HG03575 (cell line): ENCODE data around the gene COL4A4.
A peak's percentile ranks its signal among the peaks of the same experiment; 100 is the strongest.
"Not testable (repeated sequence)": the region's sequence is repeated elsewhere in the genome, so short reads cannot be mapped to it uniquely, and the experiment has no call there.

Experiments
- ATAC-seq: cut with Tn5 transposase; IDR thresholded peaks from one replicate; pipeline ENCODE4 v1.9.1; 2021; ENCODE audit not compliant: unreplicated experiment, insufficient number of reproducible peaks, low FRiP score; ENCODE audit errors: extremely low read depth

Gene COL4A4

DNA sequence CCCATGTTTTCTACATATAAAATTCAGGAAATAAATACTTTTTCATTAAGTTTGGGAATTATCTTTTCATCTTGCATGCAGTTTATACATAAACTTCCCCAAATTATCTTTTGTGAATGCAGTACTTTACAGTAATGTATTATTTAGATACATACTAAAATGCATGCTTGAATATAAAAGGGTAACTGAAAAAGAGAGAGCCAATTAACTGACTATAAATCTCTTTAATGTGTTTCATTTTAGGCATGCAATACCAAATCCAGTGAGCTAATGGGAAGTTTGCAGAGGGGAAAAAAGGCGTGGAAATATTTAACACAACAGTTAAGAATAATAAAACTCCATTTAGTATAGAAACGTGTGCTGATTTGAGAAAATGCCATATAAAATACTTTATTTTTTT, 39.2 kb downstream of the COL4A4 start:
- no peak for ATAC-seq

DNA sequence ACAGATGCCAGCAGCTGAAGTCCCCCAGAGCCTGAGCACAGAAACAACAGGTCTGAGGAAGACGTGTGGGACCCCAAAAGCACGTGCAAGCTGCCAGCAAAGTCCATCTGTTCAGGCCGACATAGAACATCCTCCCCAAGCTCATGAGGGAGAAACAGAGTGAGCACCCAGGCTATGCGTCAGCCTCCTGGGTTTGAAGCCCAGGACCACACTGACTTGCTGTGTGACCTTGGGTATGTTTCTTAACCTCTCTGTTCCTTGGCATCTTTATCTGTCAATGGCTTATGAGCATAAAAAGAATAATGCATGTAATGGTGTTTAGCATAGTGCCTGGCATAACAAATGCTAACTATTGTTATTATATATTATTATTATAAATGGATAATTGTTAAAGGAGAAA, 40.3 kb downstream of the COL4A4 start:
- no peak for ATAC-seq

DNA sequence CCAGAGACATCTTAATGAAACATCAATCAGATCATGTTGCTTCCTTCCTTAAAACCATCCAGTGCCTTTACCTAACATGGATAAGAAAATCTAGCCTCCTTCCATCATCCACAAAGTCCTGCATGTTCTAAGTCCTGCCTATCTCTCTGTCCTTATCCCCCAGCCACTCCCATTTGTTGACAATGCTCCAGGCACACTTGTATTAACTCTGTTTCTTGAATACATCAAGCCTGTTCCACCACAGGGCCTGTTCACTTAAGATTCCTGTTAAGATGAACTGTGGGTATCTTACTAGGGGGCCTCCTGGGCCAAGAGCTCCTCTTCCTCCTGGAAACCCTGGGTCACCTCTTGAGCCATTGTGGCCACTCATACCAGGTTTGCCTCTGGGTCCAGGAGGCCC, 45.7 kb downstream of the COL4A4 start:
- ATAC-seq: no peak

DNA sequence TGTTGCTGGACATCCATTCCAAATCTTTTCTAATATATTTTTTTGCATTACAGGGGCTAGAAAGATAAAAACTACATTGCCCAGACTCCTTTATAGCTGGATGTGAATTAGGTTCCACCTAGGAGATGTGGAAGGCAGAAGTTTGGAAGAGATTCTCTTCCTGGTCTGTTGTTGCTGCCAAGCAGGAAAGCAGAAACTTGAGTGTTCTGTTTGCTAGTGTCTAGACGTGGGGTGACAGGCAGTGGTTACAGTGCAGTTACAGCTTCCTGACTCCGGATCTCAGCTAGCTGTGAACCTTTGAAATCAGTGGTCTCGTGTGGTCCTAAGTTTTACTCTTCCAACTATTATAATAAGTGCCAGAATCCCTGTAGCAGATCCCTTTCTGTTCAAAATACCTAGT, 46.2 kb downstream of the COL4A4 start:
- ATAC-seq: no peak

DNA sequence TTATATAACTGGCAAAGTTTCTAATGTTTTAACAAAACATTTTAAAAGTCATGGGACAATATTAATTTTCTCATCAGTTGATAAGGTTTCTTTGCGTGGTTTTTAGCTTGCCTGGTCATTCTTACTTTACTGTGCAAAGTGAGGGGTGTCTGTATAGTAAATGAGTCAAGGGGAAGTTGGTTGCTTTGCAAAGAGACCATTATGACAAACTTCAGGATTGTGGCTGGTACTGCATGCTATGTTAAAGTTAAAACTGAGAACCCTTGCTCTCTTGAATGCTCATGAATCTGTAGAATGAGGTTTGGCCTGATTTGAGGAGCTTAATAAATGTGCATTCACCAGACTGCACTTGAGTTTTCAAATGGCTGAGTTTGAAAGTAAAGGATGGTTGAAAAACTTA, 47.0 kb downstream of the COL4A4 start:
- ATAC-seq: no peak

DNA sequence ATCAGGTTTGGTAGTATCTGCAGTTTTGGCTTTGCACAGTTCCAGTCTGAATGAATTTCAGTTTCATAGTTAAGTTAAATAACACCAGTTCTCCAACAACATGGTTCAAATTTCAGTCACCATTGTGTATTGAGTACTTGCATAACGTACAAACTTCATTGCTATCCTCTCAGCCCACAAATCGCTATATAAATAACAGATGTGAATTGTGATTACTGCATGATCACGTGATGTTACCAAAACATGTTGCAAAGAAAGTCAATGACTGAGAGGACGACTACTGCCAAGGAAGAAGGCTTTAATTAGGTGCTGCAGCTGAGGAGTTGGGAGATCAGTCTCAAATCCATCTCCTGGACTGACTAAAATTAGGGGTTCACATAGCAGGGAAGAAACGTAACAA, 48.2 kb downstream of the COL4A4 start:
- ATAC-seq: no peak

DNA sequence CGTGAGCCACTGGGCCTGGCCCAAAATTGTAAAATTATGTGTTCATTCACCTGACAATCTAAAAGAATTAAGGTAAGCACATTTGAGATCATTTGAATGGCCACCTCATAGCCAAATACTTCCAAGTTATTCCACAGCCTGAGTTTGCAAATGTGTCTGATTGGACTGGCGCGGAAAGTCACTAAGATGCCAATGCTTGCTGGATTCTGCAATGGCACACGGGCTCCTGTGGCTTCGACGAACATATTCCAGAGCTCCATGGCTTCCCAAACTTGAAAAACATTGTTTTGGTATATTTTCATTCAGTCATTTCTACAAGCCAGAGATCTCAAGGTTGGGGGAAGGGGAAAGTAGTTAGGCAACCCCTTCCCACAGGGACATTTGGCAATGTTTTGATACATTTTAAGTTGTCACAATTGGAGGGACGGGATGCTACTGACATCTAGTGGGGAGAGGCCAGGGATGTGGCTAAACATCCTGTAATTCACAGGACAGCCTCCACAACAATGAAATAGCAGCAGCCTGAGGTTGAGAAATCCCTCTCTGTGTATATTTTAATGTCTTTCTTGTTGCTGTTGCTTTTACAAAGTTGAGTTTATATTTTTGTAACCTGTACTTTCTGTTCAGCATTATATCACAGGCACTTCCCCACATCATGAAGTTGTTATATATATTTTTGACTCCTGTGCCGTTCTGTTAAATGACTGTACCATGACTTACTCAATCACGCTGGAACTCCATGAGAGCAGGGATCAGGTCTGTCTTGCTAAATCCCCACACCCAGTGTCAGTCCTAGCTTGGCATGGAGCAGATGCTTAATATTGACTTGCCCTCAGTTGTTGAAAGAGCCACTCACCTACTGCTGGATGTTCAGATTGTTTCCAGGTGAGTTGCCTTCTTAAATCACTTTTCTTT, 56.9 kb downstream of the COL4A4 start:
- ATAC-seq: no peak

DNA sequence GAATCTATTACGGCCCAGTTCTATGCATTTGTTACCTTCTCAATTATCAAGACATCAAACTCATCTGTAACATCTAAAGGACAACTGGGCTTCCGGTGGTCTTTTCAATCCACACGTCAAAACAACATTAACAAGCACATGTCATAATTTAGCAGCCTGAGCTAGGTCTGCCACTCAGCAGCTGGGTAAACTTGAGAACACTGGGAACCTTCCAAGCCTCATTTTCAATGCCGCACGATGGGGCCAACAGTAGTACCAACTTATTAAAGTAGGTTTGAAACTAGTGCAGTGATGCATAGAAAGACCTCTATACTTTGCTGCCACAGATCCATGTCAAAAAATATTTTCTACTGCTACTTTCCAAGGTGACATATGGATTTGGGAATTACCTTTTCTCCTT, 60.4 kb downstream of the COL4A4 start:
- ATAC-seq: no peak

DNA sequence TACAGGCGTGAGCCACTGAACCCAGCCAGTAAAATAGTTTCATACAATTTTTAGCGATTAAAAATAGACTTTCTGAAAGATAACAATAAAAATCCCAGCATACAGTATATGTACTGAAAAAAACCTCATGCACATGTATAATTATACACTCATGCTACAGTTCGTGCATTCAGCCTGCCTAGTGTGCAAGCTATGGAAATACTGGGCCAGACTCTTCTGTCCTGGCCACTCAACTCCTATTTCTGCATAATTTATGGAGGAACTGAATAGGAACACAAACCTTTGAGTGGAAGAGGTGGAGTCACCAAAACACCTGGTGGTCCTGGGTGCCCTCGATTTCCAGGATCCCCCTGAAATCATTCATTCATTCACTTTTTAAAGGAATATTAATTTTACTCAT, 64.7 kb downstream of the COL4A4 start:
- ATAC-seq: no peak

DNA sequence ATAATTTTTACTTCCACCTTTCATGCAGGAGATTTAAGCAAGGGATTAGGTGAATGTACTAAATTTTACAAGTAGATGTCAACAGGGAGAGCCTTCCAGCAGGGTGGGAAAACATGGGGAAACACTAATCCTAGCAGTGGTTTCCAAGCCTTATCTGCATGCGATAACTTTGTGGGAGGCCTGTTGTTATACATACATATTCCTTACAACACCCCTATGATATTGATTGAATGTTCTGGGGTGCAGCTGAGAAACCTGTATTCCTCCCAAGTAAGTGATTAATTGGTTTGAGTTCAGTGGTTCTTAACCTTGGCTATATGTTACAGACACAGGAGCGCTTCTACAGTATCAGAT, 65.9 kb downstream of the COL4A4 start:
- ATAC-seq: no peak

DNA sequence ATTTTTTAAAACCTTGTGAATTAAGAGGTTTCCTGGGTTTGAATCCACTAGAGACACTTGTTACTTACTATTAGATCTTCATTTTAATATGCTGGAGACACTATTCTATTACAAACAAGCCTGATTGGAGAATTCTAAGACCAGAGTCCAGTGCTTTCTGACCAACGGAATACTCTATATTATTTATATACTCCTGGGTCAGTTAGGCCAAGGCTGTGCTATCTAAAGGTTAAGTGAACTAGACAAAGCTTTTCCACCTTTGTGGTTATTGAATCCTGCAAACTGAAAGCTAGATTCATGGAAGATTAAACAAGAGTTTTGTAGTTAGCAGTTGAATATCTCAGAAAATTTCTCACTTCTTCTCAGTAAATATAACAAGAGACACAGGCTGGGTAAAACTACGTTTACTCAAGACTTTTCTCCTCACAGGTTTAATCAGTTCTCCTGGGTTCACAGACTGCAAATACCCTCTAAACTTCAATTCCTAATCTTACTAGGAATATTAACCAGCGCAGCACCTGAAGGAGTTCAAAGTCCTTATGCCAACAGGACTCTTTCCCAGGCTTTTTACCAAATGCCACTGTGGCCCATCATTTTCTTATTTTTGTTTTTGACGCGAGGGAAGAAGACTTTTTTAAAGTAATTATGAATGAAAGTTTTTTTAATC, 66.4 kb downstream of the COL4A4 start:
- no peak for ATAC-seq

DNA sequence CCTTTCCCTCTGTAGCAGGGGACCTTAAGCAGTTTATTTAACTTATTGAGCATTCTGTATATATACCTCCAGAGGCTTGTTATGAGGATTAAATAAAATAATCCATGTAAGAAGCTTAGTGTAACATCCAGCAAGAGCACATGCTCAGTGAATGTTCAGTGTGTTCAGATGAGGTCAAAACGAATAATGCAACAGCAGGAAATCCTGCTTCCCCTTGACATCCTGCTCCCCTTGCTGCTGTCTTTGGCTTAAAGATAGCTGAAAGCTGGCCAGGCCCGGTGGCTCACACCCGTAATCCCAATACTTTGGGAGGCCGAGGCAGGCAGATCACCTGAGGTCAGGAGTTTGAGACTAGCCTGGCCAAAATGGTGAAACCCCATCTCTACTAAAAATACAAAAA, 68.7 kb downstream of the COL4A4 start:
- ATAC-seq: no peak

DNA sequence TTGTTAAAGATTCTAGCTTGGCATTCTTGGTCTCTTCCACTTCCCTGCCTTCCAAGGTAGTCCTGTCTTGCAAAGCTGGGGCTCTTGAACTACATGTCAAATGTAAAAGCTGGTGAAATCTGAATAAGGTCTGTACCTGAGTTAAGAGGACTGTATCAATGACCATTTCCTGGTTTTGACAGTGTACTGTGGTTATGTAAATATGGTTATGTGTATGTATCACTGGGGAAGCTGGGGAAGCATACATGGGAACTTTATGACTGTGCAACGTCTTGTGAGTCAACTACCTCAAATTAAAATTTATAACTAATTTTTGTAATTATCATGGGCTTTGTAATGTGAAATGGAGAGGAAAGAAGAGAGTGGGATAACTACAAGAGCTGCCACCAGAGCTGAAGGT, 81.7 kb downstream of the COL4A4 start:
- peak; percentile 96 for ATAC-seq

DNA sequence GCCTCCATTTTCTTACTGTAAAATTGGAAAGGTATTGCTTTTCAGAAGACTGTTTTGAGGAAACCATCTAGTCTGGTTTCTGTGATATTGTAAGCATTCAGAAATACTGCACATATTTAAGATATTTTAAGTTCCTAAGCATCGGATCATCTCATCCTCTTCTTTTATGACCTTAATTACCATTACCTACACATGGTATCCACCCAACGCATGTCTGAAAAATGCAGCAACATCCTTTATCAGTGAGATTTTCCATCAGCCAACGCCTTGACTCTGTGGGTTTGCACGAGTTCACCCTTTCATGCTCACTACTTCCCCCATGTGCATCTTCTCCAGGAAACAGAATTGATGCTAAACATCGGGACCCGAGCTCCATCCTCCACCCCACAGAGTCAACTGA, 84.3 kb downstream of the COL4A4 start:
- no peak for ATAC-seq

DNA sequence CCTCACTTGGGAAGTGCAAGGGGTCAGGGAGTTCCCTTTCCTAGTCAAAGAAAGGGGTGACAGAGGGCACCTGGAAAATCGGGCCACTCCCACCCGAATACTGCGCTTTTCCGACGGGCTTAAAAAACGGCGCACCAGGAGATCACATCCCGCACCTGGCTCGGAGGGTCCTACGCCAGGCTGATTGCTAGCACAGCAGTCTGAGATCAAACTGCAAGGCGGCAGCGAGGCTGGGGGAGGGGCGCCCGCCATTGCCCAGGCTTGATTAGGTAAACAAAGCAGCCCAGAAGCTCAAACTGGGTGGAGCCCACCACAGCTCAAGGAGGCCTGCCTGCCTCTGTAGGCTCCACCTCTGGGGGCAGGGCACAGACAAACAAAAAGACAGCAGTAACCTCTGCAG, 98.9 kb downstream of the COL4A4 start:
- ATAC-seq: not testable (repeated sequence)

DNA sequence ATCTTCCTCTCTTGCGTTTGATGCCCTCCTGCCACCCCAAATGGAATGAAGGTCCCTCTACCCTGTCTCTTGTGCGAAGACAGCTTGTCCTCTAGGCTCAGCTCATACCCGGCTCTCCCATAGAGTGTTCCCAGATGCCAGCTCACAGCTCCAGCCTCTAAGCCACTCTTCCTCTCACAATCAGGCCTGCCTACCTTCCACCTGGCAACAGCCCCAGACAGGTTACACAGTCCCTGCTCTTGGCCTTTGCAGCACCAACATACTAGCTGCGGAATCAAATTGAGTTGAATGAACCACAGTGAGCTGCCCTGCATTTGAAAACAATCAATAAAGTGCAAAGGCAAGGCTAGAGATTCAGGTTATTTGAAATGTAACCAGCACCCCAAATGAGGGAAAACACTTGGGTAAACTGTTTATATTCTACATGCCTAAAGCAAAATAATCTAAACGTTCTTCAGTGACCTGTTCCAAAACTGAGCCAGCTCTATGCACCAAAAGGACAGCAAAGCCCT, 105.1 kb downstream of the COL4A4 start:
- no peak for ATAC-seq

DNA sequence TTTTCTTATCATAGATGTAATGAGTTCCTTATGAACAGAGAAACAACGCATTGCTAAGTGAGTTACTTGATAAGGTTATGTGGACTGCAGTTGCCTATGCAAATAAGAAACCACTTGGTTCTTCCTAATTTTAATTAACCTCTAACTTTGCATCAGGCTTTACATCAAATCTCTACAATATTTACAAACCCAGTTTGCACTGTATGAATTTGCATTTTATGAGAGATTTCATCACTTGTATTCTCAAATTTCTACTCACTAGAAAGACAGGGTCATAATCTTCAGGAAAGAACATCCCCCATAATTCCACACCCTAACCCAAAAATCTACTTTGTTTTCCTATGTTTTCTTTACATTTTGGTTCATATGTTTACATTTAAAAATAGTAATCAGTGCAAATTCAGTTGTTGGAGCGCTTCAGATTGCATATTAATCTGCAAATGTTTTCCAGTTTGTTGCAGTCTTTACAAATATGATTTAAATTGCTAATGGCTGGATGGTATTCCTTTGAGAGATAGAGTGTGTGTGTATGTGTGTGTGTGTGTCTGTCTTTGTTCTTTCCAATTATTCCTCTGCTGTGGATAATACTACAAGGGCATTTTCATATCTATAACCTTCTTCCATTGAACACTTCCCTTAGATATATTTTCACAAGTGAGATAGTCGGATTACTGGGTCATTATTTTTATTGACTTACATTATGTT, 106.1 kb downstream of the COL4A4 start:
- ATAC-seq: no peak

DNA sequence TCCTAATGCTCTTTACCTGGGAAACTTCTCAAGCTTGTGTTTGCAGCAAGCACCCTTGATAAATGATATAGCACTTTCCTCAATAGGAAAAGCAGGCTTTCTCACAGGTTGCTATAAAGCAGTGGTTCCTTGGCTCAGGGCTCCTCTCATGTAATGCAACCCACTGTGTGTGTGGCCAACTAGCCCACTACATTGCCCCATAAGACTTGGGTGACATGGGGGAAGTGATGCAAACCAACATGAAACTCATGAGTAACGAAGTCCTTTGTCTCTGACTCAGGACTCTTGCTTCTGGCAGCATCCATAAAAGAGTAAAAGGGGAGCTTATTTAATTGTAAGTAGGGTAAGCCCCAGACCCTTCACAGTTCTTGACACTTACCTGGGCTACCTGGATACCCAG, 106.9 kb downstream of the COL4A4 start:
- ATAC-seq: no peak

DNA sequence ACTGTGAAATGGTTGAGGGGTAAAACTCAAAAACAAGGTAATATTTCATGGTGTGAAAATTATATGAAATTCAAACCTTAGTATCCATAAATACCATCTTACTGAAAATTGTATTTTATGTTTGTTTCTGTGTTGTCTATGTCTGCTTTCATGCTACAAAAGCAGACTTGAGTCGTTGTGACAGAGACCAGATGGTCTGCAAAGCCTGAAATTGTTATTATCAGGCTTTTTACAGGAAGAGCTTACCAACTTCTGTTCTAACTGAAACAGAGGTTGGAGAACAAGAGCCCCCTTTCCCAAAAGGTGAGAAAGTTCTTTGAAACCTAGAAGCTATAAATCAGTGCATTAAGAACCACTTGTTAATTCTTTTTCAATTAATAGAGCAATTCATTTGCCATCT, 110.0 kb downstream of the COL4A4 start:
- no peak for ATAC-seq

DNA sequence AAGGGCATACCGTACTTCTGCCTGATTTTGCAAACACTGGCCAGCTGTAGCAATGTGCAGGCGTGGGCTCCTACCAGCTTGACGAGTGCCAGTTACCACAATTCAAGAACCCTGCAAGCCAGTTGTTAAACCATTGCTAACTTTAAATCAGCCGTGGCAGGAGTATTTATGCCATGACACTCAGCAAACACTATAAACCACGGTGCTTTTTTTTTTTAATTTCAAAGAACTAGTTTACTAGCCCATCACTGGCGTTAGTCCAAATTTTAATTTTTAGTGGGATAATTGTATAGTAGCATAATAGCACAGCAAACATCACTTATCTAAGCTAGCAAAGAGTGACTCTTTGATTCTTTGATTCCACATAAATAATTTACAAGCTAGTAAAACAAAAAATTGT, 111.1 kb downstream of the COL4A4 start:
- ATAC-seq: no peak
